ENCODE results near the gene PPP1R8.
A peak's percentile ranks its signal among the peaks of the same experiment; 100 is the strongest.

Gene PPP1R8

DNA sequence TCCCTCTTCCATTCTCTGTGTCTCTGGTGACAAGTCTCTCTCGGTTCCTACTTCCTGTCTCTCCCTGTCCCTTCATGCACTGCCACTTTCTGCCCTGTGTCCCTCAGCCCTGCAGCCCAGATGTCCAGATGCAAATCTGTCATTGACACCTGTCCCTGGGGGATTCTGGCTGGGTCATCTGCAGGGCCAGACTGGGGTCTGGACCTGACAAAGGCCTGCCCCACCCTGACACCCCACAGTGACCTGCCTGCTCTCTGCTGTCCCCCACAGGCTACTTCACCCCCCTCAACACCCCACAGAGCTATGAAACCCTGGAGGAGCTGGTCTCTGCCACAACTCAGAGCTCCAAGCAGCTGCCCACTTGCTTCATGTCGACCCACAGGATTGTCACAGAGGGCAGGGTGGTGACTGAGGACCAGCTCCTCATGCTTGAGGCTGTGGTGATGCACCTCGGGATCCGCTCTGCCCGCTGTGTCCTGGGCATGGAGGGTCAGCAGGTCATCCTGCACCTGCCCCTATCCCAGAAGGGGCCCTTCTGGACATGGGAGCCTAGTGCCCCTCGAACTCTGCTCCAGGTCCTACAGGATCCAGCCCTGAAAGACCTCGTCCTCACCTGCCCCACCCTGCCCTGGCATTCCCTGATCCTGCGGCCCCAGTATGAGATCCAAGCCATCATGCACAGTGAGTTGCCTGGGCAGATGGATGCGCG lies 48.9 kb downstream of the PPP1R8 start:
- no peak for DNase-seq (ENCODE audit: low read depth)
- TF ChIP-seq, protein P1, sequence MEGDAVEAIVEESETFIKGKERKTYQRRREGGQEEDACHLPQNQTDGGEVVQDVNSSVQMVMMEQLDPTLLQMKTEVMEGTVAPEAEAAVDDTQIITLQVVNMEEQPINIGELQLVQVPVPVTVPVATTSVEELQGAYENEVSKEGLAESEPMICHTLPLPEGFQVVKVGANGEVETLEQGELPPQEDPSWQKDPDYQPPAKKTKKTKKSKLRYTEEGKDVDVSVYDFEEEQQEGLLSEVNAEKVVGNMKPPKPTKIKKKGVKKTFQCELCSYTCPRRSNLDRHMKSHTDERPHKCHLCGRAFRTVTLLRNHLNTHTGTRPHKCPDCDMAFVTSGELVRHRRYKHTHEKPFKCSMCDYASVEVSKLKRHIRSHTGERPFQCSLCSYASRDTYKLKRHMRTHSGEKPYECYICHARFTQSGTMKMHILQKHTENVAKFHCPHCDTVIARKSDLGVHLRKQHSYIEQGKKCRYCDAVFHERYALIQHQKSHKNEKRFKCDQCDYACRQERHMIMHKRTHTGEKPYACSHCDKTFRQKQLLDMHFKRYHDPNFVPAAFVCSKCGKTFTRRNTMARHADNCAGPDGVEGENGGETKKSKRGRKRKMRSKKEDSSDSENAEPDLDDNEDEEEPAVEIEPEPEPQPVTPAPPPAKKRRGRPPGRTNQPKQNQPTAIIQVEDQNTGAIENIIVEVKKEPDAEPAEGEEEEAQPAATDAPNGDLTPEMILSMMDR (IDR thresholded peaks at IDR 0.05; ENCODE audit: low read depth, low read length, missing control alignments): no peak
- H3K4me3 ChIP-seq (ENCODE audit: low read depth, low read length): no peak overlapping the region

DNA sequence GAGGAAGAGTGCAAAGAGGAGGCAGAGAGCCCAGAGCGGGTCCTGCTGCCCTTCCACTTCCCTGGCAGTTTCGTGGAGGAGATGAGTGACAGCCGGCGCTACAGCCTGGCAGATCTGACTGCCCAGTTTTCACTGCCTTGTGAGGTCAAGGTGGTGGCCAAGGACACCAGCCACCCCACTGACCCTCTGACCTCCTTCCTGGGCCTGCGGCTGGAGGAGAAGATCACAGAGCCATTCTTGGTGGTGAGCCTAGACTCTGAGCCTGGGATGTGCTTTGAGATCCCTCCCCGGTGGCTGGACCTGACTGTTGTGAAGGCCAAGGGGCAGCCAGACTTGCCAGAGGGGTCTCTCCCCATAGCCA lies 51.9 kb downstream of the PPP1R8 start:
- no peak overlapping the region for H3K4me3 ChIP-seq (ENCODE audit: low read depth, low read length)
- no peak for DNase-seq (ENCODE audit: low read depth)
- TF ChIP-seq, protein P1 (IDR thresholded peaks at IDR 0.05; ENCODE audit: low read depth, low read length, missing control alignments): no peak

DNA sequence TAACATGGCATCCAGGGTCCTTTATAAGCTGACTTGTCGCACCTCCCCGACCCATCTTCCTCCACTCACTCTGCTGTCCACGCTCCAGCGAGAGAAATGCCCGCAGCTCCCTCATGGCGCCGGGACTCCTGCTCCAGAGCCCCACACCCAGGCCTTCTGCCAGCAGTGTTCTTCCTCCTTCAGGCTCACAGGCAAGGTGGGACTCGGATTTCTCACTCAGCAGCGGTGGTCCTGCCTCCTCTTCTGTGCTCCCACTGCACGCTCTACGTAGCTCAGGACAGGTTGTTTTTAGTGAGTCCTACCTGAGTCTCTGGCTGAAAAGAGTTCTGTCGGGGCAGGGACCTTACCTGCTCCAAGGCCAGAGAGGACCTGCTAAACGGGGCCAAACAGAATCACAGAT lies 53.0 kb downstream of the PPP1R8 start:
- TF ChIP-seq, protein P1 (IDR thresholded peaks at IDR 0.05; ENCODE audit: low read depth, low read length, missing control alignments): no peak
- no peak overlapping the region; the same call in 1 of the 2 replicates for H3K4me3 ChIP-seq (ENCODE audit: low read depth, low read length)
- no peak for DNase-seq (ENCODE audit: low read depth)

DNA sequence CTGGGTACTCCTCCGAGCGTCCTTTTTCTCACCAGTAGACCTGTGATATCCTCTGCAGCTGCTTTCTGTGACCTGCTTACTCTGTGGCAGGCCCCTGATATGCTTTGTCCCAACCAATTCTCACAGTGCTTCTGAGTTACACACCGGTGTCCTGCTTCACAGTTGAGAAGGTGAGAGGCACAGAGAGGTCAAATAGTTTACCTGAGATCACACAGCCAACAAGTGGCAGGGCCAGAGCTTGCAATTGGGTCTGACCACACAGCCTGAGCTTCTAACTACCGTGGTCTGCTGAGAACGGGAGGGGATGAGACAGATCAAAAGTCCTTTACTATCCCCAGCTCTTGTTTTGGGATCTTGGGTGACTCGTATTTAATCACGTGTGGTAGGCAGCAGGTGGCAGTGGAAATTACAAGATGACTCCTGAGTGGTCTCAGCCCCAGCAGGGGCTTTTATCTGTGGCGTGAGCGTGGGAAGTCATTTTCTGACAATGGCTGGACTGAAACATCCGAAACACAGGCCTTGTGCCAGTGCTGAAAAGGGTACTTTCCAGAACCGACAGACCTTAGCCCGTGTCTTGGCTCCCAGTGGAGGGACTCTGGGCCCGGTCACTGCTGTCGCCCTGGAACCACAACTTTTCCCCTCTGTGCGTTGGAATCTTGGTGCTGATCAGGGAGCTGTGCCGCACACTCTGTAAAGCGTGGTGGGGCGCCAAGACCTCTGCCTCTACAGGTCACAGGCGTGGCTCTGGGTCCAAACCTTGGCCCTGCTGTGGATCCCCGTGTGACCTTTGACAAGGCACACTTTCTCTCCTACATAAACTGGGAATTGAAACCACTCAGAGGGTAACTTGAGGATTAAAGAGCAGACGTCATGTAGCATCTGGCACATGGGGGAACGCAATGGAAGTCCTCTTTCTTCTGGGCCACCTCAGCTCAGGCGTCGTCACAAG lies 53.7 kb downstream of the PPP1R8 start:
- H3K4me3 ChIP-seq (ENCODE audit: low read depth, low read length): no peak overlapping the region; the same call in 1 of the 2 replicates
- DNase-seq (ENCODE audit: low read depth): peak; percentile 63
- TF ChIP-seq, protein P1 (IDR thresholded peaks at IDR 0.05; ENCODE audit: low read depth, low read length, missing control alignments): no peak

DNA sequence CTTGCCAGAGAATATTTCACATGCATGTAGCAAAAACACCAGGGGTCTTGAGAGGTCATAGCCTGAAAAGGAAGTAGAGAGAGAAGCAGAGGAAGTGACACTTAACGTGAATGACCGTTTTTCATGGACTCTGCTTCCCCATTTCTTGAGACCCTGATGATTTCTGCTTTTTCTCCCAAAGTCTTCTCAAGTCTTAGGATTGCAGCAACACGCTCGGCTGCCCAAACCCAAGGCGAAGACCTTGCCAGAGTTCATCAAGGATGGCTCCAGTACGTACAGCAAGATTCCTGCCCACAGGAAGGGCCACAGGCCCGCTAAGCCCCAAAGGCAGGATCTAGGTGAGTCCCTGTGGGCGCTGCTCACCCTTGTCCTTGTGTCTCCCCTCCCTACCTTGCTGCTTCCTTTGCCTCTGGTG lies 54.5 kb downstream of the PPP1R8 start:
- TF ChIP-seq, protein P1 (IDR thresholded peaks at IDR 0.05; ENCODE audit: low read depth, low read length, missing control alignments): no peak

DNA sequence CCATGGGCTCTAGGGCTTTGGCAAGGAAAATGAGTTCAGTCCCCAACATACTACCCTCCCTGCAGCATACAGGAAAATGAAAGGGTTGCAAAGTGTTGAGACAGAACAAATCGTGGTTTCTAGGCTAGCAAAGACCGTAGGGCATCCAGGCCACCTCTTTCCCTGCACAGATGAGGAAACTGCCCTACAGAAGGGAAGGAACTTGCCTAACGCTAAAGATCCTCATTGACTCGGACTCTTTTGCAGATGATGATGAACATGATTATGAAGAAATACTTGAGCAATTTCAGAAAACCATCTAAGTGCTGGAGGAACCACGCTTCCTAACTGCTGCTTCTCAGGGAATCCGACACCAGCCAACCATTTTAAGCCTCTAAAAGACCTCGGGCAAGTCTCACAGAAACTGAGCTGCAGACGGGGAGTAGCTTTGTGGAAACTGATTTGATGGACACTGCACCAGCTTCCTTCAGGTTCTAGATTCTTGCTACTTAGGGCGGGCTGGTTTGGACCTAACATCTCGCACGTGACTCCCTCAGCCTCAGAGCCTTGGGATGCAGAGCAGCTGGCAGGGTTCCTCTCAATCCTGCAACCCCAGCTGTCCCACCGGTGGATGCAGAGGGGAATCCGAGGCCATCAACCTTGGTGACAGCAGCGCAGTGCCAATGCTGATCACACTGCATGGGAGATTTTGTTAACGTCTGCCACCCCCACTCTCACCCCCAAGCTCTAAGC lies 55.2 kb downstream of the PPP1R8 start:
- TF ChIP-seq, protein P1 (IDR thresholded peaks at IDR 0.05; ENCODE audit: low read depth, low read length, missing control alignments): no peak
- H3K4me3 ChIP-seq (ENCODE audit: low read depth, low read length): no peak overlapping the region
- no peak for DNase-seq (ENCODE audit: low read depth)

More for the DNA sequence above, 54.5 kb downstream of the PPP1R8 start:
- no peak for DNase-seq (ENCODE audit: low read depth)
- H3K4me3 ChIP-seq (ENCODE audit: low read depth, low read length): no peak overlapping the region
